A673 (cell line): Measurements from ENCODE around the gene TRAF1. TPM values are rescaled to one million over a fixed set of nuclear protein-coding genes. Genes with fewer than 3 reads are reported as not detected.

Source experiments
- BruUV-seq: library from RNA; stranded (reverse); fragments of 400-500 nt; replicated peaks from 2 replicates; lab custom pipeline; 2021; lab: Mats Ljungman, UMichigan
- CTCF ChIA-PET: fragments of 300-600 bp; sonication (Branson Sonifier 250); formaldehyde crosslinking; loops from one replicate; lab custom pipeline; 2022; ENCODE audit warnings: antibody characterized with exemption; lab: Charles Lee
- POLR2A ChIA-PET: fragments of 300-600 bp; sonication (Branson Sonifier 250); formaldehyde crosslinking; loops from one replicate; lab custom pipeline; 2022; ENCODE audit warnings: antibody characterized with exemption; ENCODE audit not compliant: low non-redundant PET; lab: Charles Lee
- DNase-seq: peaks from one replicate; pipeline ENCODE4 v3.0.0-alpha.2; 2015; ENCODE audit warnings: low spot score
- H3K27ac ChIP-seq: fragments of 200-600 bp; sonication (generic); 2 replicates; pipeline ENCODE4 v1.5.1; 2016; ENCODE audit warnings: mixed run types, low read depth, mild to moderate bottlenecking, mixed read lengths, antibody characterized with exemption, low read length; ENCODE audit not compliant: poor library complexity, severe bottlenecking
- H3K27me3 ChIP-seq: fragments of 200-600 bp; sonication (generic); replicated peaks from 2 replicates; pipeline ENCODE4 v1.6.1; 2017; ENCODE audit warnings: mixed run types, low read depth, mild to moderate bottlenecking, mixed read lengths, antibody characterized with exemption, low read length; ENCODE audit not compliant: insufficient read depth, poor library complexity
- H3K36me3 ChIP-seq: fragments of 200-600 bp; sonication (generic); 2 replicates; pipeline ENCODE4 v1.6.1; 2016; ENCODE audit warnings: mixed run types, mild to moderate bottlenecking, mixed read lengths, antibody characterized with exemption, low read length; ENCODE audit not compliant: insufficient read depth, poor library complexity, severe bottlenecking
- H3K4me1 ChIP-seq: fragments of 200-600 bp; sonication (generic); 2 replicates; pipeline ENCODE4 v1.6.1; 2017; ENCODE audit warnings: mixed run types, mild to moderate bottlenecking, mixed read lengths, antibody characterized with exemption, low read length; ENCODE audit not compliant: insufficient read depth, poor library complexity, severe bottlenecking
- H3K4me3 ChIP-seq: fragments of 200-600 bp; sonication (generic); 2 replicates; pipeline ENCODE4 v1.5.1; 2016; ENCODE audit warnings: low read depth, mixed run types, mild to moderate bottlenecking, mixed read lengths, low read length; ENCODE audit not compliant: poor library complexity, severe bottlenecking
- H3K9me3 ChIP-seq: fragments of 200-600 bp; sonication (generic); 2 replicates; pipeline ENCODE4 v1.6.1; 2016; ENCODE audit warnings: mixed run types, low read depth, mild to moderate bottlenecking, mixed read lengths, antibody characterized with exemption, low read length; ENCODE audit not compliant: poor library complexity, severe bottlenecking
- CTCF ChIP-seq: fragments of 300-800, 200-600 bp; sonication (generic); conservative IDR thresholded peaks from 2 replicates; pipeline ENCODE4 v1.5.1; 2017; ENCODE audit warnings: low read depth, mild to moderate bottlenecking, antibody characterized with exemption, low read length, moderate library complexity, mixed read lengths
- EZH2 ChIP-seq: fragments of 200-600 bp; sonication (generic); IDR thresholded peaks from 2 replicates; pipeline ENCODE4 v1.6.1; 2017; ENCODE audit warnings: borderline replicate concordance, low read depth, mild to moderate bottlenecking, mixed read lengths, antibody characterized with exemption, low read length; ENCODE audit not compliant: poor library complexity, severe bottlenecking
- intact Hi-C: fragments of 100-400 bp; cut with micrococcal nuclease; formaldehyde crosslinking; loops from one replicate; pipeline ENCODE4 v1.10.0; 2022; ENCODE audit not compliant: unreplicated experiment
- total RNA-seq: library from RNA; stranded (reverse); gene quantifications from 2 replicates; pipeline ENCODE4 v1.2.3, GENCODE V29; 2021

The TRAF1 gene
- total RNA-seq, 1 experiment from 2014 or later: 0.73 TPM

- H3K4me1 ChIP-seq: peaks cover 12% of the 10 kb centered on the region
- intact Hi-C loops: no loop called here
- peaks cover 23% of the 10 kb centered on the region for H3K36me3 ChIP-seq
- no peak overlapping the region for H3K27ac ChIP-seq
- no peak overlapping the region for H3K4me3 ChIP-seq
- TF ChIP-seq EZH2 (no peak), CTCF (no peak)
- DNase-seq: no peak
- H3K9me3 ChIP-seq: no peaks in the 10 kb centered on the region
- ChIA-PET CTCF (no interaction called here), POLR2A (no interaction called here)
- no peaks in the 10 kb centered on the region for H3K27me3 ChIP-seq
- no TSS peak for BruUV-seq
Observed at GRCh38 chr9:120864719-120865118, 61.9 kb downstream of the TRAF1 start.

GRCh38 chr9:120863833-120864232, 62.8 kb downstream of the TRAF1 start:
- H3K36me3 ChIP-seq: peaks cover 24% of the 10 kb centered on the region
- ChIA-PET POLR2A (no interaction called here), CTCF (no interaction called here)
- TF ChIP-seq EZH2 (no peak), CTCF (no peak)
- no TSS peak for BruUV-seq
- H3K4me1 ChIP-seq: peaks cover 5% of the 10 kb centered on the region
- H3K9me3 ChIP-seq: no peaks in the 10 kb centered on the region
- DNase-seq: no peak
- intact Hi-C loops: no loop called here
- no peaks in the 10 kb centered on the region for H3K27me3 ChIP-seq
- H3K4me3 ChIP-seq: no peak overlapping the region
- no peak overlapping the region for H3K27ac ChIP-seq

- BruUV-seq: no TSS peak
- peaks cover 29% of the 10 kb centered on the region for H3K36me3 ChIP-seq
- no peaks in the 10 kb centered on the region for H3K4me1 ChIP-seq
- no peaks in the 10 kb centered on the region for H3K9me3 ChIP-seq
- ChIA-PET POLR2A (no interaction called here), CTCF (no interaction called here)
- no peak overlapping the region for H3K4me3 ChIP-seq
- no peak for DNase-seq
- intact Hi-C loops: no loop called here
- TF ChIP-seq EZH2: no peak
- no peak for TF ChIP-seq CTCF
- no peak overlapping the region for H3K27ac ChIP-seq
- H3K27me3 ChIP-seq: no peaks in the 10 kb centered on the region
Observed at GRCh38 chr9:120862452-120862851, 64.1 kb downstream of the TRAF1 start.
